GM18907 (cell line): ENCODE results near the gene DESI1.
"Not testable (repeated sequence)": the region's sequence is repeated elsewhere in the genome, so short reads cannot be mapped to it uniquely, and the experiment has no call there.

ENCODE experiments used
- ATAC-seq: cut with Tn5 transposase; IDR thresholded peaks from one replicate; pipeline ENCODE4 v1.9.1; 2021; ENCODE audit warnings: mild to moderate bottlenecking, moderate library complexity; ENCODE audit not compliant: unreplicated experiment

DESI1 gene

DNA sequence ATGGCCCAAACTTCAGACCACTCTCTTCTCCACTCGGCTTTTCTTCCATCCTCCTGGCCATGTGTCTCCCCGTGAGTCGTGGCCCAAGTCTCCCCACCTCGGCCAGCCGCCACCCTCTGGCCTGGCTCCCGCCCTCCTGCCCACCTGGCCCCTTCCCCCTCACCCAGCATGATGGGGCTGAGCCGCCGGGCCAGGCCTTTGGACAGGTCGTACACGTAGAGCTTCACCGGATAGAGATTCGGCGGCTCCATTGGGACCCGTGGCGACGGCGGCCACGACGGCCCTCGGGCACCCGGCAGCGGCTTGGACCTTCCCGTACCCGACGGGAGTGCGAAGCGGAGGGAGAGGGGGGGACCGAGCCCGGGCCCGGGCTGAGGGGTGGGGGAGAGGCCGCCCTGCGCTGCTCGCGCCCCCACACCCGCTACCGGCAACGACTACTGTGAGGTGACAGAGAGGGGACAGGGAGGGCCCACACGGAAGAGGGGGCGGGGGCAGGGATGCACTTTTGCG is at the start of gene DESI1:
TSS of gene DESI1 (minus strand) at position 455 of the 510 bp plus-strand sequence. CDS start at position 251, 204 bp downstream.
- peak; percentile 37 for ATAC-seq

DNA sequence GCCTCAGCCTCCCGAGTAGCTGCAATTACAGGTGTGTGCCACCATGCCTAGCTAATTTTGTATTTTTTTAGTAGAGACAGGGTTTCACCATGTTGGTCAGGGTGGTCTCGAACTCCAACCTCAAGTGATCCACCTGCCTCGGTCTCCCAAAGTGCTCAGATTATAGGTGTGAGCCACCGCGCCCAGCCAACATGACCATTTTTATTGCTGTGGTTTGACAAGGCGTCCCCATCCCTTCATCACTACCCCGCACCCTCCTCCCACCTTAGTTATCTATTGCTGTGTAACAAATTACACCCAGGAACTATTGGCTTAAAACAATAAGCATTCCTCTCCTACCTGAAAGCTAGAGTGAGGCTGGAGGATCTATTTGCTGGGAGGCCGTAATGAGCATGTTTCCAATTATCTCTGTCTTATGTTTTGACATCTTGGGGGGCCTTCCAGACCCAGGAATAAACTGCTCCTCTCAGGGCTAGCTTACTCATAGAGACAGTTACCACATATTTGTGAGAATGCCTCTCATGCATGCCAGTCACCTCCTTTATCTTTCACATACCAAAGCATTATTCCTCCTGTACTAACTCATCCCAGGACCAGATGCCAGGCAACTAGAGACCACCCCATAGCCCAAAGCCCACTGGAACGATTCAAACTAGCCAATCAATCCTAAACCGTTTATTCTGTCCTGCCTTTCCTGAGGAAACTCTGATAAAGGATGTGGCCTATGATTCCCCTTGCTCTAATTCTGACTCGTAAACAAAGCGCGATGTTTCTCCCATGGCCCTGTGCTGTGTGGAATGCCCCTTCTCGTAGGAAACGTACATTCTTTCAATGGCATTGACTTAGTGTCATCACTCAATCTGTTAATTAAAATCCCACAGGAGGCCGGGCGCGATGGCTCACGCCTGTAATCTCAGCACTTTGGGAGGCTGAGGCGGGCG is 48.4 kb upstream of the DESI1 start:
- ATAC-seq = no peak

GRCh38 chr22:41664951-41665350 is 44.1 kb upstream of the DESI1 start:
- no peak for ATAC-seq

DNA sequence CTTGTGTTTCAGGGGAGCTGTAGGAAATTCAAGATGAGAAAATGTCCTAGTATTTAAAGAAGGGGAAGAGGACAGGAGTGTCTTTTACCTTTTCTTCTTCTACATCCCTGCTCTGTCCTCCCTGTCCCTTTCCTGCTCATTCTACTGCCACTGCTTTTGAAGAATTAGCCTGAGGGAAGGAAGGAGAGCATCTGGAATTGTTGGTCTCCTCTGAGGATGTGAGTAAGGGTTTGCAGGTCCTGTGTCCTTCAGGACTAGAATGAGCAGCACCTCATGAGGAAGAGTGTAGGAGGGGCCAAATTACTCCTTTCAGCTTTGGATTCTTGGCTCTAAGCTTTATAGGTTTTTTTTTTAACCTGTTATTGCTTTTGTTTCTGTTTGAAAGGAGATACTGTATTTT is 43.6 kb upstream of the DESI1 start:
- ATAC-seq = no peak

DNA sequence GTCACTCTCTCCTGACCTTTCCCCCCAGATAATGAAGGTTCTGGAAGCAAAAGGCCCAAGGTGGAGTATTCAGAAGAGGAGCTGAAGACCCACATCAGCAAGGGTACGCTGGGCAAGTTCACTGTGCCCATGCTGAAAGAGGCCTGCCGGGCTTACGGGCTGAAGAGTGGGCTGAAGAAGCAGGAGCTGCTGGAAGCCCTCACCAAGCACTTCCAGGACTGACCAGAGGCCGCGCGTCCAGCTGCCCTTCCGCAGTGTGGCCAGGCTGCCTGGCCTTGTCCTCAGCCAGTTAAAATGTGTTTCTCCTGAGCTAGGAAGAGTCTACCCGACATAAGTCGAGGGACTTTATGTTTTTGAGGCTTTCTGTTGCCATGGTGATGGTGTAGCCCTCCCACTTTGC is 42.8 kb upstream of the DESI1 start:
- not testable (repeated sequence) for ATAC-seq

GRCh38 chr22:41661713-41662112 is 40.9 kb upstream of the DESI1 start:
- no peak for ATAC-seq

- no peak for ATAC-seq
Observed at GRCh38 chr22:41661088-41661487, 40.2 kb upstream of the DESI1 start.

DNA sequence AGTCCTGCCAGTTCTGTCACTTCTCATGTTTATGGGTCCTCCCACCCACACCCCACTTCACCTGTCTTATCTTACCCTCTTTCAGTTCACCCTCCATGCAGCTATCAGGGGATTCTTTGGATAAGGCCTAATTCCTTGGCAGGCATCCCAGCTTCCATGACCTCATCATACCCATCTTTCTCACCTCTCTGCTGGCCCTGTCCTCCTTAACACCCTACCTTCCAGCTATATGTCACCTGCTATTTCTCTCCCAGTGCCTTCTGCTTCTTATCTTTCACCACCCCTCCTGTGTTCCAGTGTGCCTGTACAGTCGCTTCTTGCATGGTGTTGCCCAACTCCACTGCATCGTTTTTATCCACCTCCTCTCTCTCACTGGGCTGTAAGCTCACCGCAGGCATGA is 39.6 kb upstream of the DESI1 start:
- ATAC-seq = no peak

DNA sequence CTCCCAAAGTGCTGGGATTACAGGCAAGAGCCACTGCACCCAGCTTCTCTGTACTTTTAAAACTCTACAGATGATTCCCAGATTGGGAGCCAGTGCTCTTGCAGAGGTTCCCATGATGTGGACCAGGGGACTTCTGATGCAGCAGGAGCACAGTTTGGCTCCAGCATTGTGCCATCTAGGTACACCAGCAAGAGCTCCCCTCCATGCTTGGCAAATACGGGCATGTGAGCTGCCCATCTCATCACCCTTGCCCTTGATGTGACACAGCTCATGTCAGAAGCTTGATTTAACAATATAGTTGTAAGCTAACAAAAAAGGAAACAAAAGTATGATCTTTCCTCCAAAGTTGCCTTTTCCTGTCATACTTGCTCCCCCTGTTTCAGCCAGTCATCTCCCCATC is 39.1 kb upstream of the DESI1 start:
- ATAC-seq = no peak

- no peak for ATAC-seq
Observed at GRCh38 chr22:41658869-41659268, 38.0 kb upstream of the DESI1 start.

DNA sequence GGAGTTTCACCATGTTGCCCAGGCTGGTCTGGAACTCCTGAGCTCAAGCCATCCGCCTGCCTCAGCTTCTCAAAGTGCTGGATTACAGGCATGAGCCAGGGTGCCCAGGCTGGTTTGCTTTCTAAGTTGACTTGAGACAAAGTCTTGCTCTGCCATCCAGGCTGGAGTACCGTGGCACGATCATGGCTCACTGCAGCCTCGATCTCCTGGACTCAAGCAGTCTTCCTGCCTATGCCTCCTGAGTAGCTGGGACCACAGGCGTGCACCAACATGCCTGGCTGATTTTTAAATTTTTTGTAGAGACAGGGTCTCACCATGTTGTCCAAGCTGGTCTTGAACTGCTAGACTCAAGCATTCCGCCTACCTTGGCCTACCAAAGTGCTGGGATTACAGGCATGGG is 36.9 kb upstream of the DESI1 start:
- no peak for ATAC-seq

DNA sequence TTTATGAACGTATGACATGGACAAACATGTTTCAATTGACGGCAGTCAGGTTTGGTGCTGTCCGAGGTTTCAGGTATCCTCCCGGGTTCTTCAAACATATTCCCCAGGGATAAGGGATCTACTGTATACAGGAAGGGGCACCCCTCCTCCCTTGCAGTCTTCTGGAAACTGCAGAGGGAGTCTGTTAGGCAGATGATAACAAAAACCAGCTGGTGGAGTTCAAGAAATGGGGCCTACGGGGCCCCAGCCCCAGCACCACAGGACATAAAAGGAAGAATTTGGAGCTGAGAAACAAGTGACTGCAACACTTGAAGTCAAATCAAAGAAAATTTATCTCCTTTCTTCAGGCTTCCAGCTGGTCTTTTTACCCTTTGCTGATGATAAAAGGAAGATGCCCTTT is 35.7 kb upstream of the DESI1 start:
- no peak for ATAC-seq

DNA sequence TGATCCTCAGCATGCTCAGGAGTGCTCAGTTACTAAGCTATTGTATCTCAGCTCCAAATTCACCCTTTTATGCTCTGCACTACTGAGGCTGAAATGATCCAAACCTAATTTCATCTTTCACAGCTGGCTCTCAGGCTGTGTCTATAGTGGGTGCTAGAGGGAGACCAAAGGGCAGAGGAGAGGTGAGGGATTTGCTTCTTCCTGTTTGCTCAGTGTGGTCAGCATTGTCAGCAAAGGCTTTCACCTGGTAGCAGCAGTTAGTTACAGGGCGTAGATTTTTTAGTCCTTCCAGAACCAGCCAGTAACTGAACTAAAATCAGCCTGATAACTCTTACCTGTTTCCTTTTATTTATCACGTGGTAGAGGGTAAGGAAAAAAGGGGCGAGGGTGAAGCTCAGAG is 33.5 kb upstream of the DESI1 start:
- ATAC-seq = no peak

DNA sequence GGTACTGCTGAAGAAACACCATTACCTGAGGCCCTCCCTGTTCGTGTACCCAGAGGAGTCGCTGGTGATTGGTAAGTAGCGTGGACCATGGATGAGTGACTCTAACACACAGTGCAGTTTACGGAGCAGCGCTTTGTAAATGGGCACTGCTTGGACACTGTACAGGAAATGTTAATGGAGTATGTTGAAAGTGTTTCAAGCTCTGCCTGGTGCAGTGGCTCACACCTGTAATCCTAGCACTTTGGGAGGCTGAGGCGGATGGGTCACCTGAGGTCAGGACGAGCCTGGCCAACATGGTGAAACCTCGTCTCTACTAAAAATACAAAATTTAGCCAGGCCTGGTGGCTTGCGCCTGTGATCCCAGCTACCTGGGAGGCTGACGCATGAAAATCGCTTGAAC is 30.0 kb upstream of the DESI1 start:
- no peak for ATAC-seq

- no peak for ATAC-seq
Observed at GRCh38 chr22:41650229-41650628, 29.4 kb upstream of the DESI1 start.

- no peak for ATAC-seq
Observed at GRCh38 chr22:41648432-41648831, 27.6 kb upstream of the DESI1 start.

DNA sequence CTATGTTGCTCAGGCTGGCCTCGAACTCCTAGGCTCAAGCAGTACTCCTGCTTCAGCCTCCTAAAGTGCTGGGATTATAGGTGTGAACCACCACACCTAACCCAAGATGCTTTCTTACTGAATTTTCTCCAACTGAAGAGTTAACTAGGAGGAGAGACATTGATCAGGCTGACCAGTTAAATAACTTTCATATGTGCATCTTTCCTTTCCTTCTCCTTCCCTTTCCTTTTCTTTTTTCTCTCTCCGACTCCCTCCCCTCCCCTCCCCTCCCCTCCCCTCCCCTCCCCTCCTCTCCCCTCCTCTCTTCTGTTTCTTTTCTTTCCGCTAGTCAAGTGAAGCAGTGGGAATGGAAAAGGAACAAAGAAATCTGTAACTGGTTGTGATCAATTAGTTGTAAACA is 26.9 kb upstream of the DESI1 start:
- no peak for ATAC-seq

- ATAC-seq = no peak
Observed at GRCh38 chr22:41642331-41643110, 21.7 kb upstream of the DESI1 start.

- ATAC-seq = no peak
Observed at GRCh38 chr22:41641854-41642253, 21.0 kb upstream of the DESI1 start.

DNA sequence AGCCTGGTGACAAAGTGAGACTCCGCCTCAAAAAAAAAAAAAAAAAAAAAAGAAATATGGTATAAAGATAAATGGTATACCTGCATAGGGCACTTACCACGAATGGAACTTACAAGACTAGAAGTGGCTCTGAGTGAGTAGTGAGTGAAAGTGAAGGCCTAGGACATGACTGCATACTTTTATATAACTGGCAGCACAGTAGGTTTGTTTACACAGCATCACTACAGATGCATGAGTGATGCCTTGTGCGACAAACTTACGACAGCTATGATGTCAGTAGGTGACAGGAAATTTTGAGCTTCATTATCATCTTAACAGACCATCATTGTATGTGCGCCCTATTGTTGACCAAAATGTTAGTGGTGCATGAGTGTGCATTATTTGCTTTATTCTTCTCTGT is 17.9 kb upstream of the DESI1 start:
- ATAC-seq = no peak

DNA sequence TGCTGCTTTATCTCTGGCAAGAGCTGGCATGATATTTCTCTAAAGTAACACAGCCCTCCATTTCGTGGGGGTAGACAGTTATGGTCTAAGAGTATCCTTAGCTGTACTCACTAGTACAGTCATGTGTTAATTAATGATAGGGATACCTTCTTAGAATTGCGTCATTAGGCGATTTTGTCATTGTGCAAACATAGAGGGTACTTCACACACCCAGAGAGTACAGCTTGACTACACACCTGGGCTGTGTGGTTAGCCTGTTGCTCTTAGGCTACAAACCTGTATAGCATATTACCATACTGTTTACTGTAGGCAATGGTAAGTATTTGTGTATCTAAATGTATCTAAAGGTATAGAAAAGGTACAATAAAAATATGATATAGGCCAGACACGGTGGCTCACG is 17.3 kb upstream of the DESI1 start:
- no peak for ATAC-seq

DNA sequence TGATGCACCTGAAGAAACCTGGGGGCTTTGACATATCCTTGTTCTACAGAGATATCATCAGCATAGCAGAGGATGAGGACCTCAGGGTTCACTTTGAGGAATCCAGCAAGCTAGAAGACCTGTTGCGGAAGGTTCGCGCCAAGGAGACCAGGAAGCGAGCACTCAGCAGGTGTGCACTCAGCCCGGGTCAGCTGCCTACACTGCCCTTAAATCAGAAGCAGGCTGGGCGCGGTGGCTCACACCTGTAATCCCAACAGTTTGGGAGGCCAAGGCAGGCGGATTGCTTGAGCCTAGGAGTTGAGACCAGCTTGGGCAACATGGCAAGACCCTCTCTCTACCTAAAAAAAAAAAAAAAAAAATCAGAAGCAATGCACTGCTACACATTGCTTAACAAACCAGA is 16.8 kb upstream of the DESI1 start:
- ATAC-seq = not testable (repeated sequence)
